NCI-H82 (cell line): Measurements from ENCODE around the gene LIG4.
A peak's percentile ranks its signal among the peaks of the same experiment; 100 is the strongest.

Experiments used
- DNase-seq: peaks from one replicate; lab custom pipeline; 2025; lab: John Stamatoyannopoulos, UW

LIG4 gene

GRCh38 chr13:108194435-108194936 is 20.9 kb downstream of the LIG4 start:
- DNase-seq = no peak

GRCh38 chr13:108193806-108194205 is 21.5 kb downstream of the LIG4 start:
- DNase-seq = no peak

- no peak for DNase-seq
Measured at GRCh38 chr13:108190897-108191296, 24.4 kb downstream of the LIG4 start.

- DNase-seq = no peak
Measured at GRCh38 chr13:108188260-108188659, 27.1 kb downstream of the LIG4 start.

- DNase-seq = no peak
Measured at GRCh38 chr13:108185223-108185622, 30.1 kb downstream of the LIG4 start.

GRCh38 chr13:108182652-108183051 is 32.7 kb downstream of the LIG4 start:
- DNase-seq = no peak

GRCh38 chr13:108178078-108178477 is 37.3 kb downstream of the LIG4 start:
- no peak for DNase-seq

- peak; percentile 60 for DNase-seq
Measured at GRCh38 chr13:108176685-108177274, 38.6 kb downstream of the LIG4 start.

- DNase-seq = no peak
Measured at GRCh38 chr13:108168929-108169328, 46.4 kb downstream of the LIG4 start.

GRCh38 chr13:108166078-108166477 is 49.3 kb downstream of the LIG4 start:
- no peak for DNase-seq

GRCh38 chr13:108158746-108159145 is 56.6 kb downstream of the LIG4 start:
- no peak for DNase-seq
